AG09309 (cell line): ENCODE data around the gene MMP13.
"Not testable (repeated sequence)": the region's sequence is repeated elsewhere in the genome, so short reads cannot be mapped to it uniquely, and the experiment has no call there.

Source experiments
- DNase-seq: peaks from one replicate; pipeline ENCODE4 v3.0.0-alpha.2; 2010; ENCODE audit warnings: low read depth
- H3K4me3 ChIP-seq: 2 replicates; pipeline ENCODE4 v1.5.1; 2011; ENCODE audit warnings: mild to moderate bottlenecking, low read depth, low read length, moderate library complexity; ENCODE audit not compliant: control insufficient read depth
- TF ChIP-seq, protein P1 (sequence below): IDR thresholded peaks from 2 replicates; pipeline ENCODE4 v1.5.1; 2011; ENCODE audit warnings: mild to moderate bottlenecking, low read depth, low read length, inconsistent platforms; ENCODE audit not compliant: insufficient read depth, control insufficient read depth; ENCODE audit errors: missing control alignments

The MMP13 gene

DNA sequence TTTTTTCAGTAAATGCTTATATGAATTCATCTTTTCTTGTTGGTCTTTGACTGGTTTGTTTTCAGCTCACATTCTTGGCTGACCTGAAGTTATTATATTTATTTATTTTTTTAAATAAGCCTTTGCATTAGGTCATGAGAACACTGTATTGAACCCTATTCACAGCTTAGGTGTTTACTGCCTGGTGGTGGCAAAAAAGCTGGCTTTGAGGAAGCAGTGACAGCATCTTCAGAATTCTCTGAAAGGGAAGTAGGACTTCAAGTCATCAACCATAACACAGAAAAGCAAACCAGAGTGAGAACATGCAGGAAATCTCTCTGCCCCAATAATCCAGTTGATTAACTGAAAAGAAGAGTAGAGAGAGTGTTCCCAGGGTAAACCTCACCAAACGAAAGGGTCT is 30.3 kb upstream of the MMP13 start:
- H3K4me3 ChIP-seq = no peak overlapping the region
- TF ChIP-seq, protein P1, sequence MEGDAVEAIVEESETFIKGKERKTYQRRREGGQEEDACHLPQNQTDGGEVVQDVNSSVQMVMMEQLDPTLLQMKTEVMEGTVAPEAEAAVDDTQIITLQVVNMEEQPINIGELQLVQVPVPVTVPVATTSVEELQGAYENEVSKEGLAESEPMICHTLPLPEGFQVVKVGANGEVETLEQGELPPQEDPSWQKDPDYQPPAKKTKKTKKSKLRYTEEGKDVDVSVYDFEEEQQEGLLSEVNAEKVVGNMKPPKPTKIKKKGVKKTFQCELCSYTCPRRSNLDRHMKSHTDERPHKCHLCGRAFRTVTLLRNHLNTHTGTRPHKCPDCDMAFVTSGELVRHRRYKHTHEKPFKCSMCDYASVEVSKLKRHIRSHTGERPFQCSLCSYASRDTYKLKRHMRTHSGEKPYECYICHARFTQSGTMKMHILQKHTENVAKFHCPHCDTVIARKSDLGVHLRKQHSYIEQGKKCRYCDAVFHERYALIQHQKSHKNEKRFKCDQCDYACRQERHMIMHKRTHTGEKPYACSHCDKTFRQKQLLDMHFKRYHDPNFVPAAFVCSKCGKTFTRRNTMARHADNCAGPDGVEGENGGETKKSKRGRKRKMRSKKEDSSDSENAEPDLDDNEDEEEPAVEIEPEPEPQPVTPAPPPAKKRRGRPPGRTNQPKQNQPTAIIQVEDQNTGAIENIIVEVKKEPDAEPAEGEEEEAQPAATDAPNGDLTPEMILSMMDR = no peak
- DNase-seq = no peak

DNA sequence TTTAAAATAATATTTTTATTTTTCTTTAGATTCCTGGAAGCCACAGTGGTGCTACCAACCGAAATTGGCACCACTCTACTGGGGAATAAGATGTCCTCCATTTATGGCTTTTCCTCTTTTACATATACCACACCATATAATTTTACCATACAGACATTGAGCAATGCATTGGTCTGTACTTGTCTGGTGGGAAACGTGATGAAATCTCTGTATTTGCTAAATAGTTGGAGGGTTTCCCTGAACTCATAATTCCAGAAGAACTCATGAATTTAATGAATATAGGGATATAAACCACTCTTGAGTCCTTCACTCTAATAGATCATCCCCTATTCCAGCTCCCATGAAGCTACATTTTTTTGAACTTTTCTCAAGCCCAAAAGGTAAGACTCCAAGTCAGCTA is 28.0 kb upstream of the MMP13 start:
- TF ChIP-seq, protein P1 = no peak

DNA sequence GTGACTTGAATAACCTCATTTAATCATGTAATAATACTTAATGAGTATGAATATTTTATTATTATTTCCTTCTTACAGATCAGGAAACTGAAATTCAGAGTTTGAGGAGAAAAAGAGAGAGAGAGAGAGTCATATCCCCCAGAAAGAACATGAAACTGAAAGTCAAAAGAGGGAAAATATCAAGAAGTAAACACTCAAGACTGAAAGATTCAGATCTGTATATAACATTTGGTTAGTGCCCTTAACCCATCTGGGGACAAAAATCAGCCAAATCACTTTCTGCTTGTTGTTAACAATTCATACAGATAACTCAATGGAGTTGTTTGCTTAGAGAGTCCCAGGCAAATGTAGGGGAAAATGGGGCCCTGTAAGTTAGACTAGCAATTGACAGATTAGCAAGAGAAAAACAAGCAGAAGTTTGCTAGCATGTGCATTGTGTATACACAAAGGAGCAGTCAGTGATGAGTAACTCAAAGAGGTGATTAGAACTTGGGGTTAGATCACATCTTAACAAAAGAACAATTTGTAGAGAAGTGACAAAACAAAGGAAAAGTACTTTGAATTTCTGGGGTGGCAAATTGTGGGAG is 25.9 kb upstream of the MMP13 start:
- TF ChIP-seq, protein P1 = no peak
- DNase-seq = no peak

More for the DNA sequence above, 28.0 kb upstream of the MMP13 start:
- no peak for DNase-seq
- H3K4me3 ChIP-seq = no peak overlapping the region

DNA sequence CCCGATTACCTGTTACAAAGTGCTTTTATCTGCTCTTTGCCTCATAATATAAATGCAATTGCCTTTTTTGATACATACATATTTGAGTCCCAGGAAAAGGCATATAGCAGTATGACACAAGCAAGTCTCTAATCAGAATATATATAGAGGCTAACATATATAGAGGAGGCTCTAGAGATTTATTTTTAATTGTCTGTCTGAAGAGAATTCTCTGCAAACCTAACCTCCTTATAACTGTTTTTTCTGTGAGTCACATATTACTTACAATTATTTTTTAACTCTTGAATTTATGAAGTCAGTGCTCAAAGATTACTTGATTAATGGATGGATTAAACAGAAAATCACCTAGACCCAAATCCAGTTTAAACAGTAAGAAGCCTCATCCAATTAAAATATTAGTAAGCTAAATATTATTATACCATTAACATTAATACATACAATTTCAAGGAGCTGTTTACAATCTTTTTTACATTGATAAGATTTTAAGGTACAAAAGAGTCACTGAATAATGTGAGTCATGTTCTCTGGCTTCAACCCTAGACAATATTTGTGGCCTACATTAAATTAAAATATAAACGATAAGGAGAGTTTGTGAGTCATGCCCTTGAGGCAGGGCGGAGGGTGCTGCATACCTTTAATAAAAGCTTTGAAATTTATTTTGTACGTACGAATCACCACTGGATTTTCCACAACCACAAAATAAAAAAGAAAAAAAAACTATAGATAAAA is 19.2 kb upstream of the MMP13 start:
- no peak overlapping the region for H3K4me3 ChIP-seq
- DNase-seq = no peak
- TF ChIP-seq, protein P1 = no peak

More for the DNA sequence above, 25.9 kb upstream of the MMP13 start:
- no peak overlapping the region for H3K4me3 ChIP-seq

DNA sequence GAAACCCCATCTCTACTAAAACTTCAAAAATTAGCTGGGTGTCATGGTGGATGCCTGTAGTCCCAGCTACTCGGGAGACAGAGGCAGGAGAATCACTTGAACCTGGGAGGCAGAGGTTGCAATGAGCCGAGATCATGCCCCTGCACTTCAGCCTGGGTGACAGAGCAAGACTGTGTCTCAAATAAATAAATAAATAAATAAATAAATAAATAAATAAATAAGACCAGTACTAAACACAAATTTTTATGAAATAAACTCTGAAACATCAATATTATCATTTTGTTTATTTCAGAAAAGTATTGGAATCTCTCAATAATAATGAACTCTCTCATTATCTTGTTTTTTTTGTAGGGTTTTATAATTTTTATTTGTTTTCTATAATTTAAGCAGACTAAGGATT is 18.2 kb upstream of the MMP13 start:
- H3K4me3 ChIP-seq, DNase-seq: not testable (repeated sequence)

DNA sequence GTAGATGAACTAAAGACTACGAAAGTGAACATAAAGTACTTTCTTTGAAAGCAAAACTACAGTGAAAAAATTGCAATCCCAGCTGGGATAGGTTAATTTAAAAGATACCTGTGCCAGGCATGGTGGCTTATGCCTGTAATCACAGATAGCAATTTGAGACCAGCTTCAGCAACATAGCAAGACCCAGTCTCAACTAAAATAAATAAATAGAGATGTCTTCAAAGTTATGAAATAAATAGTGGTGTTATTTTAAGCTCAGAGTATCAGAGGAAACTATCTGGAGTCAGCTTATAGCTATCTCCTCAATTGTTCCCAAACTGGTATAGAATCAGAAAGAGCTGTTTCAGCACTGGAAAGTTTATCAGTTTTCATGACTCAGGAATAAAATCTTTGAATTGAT is 17.3 kb upstream of the MMP13 start:
- TF ChIP-seq, protein P1 = no peak
- DNase-seq = no peak
- no peak overlapping the region for H3K4me3 ChIP-seq

DNA sequence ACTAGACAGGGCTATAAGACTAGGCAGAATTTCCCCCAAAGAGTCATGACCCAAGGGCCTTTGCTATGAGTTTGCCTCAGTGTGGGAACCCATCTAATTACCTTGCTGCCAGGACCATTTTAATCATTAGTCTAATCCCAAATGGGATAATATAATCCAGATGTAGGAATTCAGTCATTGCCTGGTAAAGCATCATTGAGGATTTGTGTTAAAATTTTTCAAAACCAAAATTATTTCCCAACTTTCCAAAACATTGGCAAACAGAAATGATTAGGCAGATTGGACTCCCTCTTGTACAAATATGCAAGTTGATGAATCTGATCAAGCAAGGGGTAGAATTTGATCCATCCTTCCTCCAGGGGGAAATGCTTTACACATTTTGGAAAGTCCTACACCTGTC is 16.2 kb upstream of the MMP13 start:
- H3K4me3 ChIP-seq = no peak overlapping the region
- TF ChIP-seq, protein P1 = no peak
- DNase-seq = peak; percentile 80
